HL-60/S4 (cell line): Measurements from ENCODE around the gene SPINDOC.
"Not testable (repeated sequence)": the region's sequence is repeated elsewhere in the genome, so short reads cannot be mapped to it uniquely, and the experiment has no call there.

Source experiments
- in situ Hi-C: fragments of 300-500 bp; cut with MboI; formaldehyde crosslinking; loops from 2 replicates; pipeline ENCODE4 v1.14.3; 2022; ENCODE audit warnings: low sequenced_read_pairs

Gene SPINDOC, protein sequence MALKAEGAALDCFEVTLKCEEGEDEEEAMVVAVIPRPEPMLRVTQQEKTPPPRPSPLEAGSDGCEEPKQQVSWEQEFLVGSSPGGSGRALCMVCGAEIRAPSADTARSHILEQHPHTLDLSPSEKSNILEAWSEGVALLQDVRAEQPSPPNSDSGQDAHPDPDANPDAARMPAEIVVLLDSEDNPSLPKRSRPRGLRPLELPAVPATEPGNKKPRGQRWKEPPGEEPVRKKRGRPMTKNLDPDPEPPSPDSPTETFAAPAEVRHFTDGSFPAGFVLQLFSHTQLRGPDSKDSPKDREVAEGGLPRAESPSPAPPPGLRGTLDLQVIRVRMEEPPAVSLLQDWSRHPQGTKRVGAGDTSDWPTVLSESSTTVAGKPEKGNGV

DNA sequence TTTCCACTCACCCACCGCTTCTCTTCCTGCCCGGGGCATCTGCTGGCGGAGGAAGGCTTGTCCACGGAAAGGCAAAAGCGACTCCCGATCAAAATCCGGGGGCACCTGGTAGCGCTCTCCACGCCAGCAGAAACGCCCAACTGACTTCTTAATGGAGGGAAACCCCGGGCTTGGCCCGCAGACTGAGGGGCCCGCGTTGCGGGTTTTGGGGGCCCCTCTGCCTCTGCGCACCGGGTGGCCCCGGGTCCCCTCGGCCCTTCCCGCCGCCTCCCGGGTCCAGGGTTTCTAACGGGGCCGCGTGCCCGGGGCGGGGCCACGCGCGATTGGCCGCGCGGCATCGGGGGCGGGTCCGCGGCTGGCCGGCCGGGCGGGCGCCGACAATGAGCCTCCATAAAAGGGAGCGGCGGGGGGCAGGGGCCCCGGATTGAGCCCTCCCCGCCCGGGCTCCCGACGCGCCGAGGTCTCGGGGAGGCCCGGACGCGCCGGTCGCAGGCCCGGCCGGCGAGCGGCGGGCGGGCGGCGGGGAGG is at the start of gene SPINDOC:
TSS of gene SPINDOC (plus strand) at position 422 of the 528 bp plus-strand sequence. CDS start 231 bp downstream, outside the sequence.
- in situ Hi-C loops: no loop called here

DNA sequence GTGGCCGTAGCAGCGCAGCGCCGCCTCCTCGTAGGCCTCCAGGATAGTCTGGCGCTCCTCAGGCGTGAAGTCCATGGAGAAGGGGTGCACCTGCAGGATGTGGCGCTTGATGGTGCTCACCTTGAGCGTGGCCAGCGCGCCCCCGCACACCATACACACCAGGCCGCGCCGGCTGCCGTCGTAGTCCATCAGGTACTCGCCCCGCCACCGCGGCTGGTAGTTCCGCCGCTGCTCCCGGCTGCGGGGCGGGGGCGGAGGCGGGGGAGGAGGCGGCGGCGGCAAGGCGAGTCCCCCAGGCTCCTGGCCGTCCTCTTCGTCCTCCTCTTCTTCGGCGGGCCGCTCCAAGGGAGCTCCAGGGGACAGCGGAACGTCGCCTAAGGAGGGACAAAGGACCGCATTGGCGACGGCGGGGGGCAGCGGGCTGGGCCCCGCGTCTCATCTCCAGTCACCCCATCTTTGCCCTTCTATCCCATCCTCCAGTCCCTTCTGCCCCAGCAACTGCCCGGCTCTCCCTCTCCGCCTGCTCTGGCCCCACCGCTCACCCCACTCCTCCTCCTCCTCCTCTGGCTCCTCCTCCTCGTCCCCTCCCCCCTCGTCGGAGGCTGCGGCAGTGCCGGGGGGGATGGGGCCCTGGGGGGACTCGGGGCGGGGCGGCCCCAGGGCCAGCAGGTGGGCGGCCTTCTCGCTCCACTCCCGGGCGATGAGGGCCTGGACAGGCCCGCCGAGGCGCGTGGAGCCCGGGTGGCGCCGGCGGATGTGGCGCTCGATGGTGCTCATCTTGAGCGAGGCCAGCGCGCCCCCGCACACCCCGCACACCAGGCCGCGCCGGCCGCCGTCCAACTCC is 49.5 kb upstream of the SPINDOC start:
- in situ Hi-C loops: no loop called here

DNA sequence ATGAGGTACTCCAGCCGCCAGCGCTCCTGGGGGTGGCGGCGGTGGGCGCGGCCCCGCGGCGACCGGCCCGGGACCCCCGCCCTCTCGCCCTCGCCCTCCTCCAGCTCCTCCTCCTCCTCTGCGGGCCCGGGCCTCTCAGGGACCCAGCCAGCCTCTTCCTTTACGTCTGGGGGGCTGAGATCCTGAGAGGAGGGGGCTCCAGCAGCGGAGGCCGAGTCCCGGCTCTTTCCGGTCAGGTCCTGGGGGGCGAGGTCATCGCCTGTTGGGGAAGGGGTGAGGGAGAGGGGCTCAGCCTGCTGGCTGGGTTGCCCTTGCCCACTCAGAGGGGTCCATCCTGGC is 48.9 kb upstream of the SPINDOC start:
- in situ Hi-C loops: no loop called here

DNA sequence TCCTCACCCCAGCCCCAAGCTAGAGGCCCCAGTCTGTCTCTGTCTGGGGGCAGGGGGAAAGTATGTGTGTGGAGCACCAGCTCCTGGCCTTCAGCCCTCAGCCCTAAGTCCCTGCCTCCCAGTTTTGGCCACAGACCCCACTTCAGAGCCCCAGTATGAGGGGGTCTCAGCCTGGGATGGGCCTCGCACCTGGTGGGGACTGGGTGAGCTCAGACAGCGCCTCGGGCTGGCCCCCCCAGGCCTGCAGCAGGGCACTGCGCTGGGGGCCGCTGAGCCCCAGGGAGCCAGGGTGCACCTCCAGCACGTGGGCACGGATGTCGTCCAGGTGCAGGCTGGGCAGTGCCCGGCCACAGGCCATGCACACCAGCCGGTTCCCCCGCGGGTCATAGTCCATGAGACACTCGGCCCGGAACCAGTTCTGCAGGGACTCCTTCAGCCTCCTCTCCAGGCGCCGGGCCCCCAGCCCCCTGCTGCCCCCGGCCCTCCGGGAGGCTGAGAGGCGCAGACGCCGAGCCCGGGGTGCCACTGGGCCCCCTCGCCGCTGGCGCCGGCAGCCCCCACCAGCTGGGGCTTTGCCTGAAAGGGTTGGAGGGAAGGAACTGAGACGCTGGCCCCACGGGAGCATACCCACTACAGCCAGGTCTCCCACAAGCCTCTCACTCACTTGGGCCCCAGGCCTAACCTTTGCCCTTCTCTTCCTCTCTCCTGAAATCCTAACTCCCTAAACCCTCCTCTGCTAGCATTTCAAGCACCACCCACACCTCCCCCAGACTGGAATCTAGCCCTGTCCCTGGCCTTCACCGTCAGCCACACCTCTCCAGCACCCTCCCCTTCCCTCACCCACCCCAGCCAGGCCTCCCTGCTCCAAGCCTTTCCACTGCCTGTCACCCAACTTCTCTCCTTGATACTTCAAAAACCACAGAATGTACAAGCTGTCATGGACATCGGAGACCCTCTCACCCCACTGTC is 48.3 kb upstream of the SPINDOC start:
- in situ Hi-C loops: no loop called here

DNA sequence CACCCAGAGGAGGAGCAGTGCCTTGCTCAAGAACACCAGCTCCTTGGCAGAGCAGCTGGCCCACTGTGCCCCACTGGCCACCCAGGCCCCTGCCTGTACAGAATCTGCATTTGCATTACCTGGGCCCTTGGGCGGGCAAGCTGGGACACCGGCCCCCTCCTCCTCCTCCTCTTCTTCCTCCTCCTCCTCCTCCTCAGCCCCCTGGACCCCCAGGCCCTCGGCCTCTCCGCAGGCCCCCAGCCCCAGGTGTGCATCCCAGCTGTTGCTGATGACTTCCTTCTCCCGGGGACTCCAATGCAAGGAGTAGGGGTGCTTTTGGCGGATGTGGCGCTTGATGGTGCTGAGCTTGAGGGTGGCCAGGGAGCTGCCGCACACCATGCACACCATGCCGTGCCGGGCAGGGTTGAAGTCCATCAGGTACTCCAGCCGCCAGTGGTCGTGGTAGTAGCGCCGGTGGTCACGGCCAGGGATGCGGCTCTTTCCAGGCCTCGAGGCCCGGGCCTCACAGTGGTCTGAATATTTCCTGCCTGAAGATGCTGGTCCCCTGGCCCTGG is 47.5 kb upstream of the SPINDOC start:
- in situ Hi-C loops: no loop called here

DNA sequence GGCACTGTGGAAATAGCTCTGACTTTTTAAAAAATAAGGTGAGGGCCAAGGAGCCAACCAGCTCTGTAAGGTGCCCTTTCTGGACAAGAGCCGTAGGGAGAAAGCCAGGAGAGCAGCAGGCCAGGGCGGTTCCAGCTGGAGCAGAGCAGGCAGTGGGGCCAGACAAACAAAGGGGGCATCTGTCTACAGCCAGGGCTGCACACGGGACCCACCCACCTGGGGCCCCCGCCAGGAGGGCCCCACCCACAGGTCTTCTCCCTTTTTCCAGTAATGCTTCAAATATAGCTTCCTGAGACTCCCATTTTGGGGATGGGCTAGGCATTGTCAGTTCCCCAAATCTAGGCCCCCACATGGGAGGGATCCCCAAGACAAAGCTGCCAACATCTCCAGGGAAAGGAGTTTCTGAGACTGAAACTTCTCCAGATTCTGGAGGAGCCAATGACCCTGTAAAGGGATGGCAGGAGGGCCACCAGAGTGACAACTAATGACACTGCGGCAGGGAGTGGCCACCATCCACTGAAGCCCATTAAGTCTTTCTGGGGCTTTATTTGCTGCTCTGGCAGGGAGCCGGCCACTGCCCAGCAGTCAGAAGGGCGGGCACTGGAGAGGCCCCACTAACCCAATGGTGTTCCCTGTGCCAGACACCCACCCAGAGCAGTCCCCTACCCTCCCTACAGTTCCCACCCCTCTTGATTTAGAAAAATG is 46.6 kb upstream of the SPINDOC start:
- in situ Hi-C loops: no loop called here

DNA sequence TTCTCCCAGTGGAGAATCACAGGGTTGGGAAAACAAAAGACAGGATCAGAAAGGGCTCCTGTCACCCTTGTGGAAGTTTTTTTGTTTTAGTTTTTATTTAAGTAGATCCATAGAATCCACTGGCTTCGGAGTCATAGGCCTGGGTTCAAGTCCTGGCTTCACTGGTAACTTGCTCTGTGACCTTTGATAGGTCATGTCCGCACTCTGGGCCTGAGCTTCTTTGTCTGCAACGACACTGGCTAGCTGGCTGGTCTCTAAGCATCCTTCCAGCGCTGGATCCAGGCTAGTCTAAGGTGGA is 46.0 kb upstream of the SPINDOC start:
- in situ Hi-C loops: no loop called here

DNA sequence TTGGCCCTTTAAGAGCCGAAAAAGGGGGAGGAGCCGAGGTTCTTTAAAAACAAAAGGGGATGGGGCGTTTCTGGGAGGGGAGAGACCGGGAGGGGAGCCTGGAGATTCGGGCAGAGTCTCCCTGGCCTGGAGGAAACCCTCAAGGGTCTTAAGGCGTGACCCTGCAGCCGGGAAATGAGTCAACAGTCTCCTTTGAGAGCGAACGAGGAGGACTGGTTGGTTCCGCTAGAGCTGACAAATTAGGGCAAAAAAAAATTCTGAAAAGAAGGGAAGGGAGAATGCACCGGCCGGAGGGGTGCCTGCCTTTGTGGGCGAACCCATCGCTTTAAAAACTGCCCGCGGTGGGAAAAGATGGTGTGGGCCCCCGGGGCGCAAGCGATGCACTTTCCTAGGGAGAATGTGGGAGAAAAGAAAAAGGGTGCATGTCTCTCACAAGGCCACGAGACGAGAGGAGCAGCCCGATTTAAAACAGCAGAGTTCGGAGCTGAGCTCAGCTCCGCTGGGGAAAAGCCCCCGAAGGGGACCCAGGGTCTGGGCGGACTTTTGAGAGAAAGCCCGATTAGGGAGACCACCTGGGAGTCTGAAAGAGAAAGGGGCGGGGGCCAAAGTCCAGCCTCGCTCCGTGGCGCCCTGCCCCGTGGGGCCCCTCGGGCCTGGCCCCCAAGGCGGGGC is 45.6 kb upstream of the SPINDOC start:
- in situ Hi-C loops: no loop called here

DNA sequence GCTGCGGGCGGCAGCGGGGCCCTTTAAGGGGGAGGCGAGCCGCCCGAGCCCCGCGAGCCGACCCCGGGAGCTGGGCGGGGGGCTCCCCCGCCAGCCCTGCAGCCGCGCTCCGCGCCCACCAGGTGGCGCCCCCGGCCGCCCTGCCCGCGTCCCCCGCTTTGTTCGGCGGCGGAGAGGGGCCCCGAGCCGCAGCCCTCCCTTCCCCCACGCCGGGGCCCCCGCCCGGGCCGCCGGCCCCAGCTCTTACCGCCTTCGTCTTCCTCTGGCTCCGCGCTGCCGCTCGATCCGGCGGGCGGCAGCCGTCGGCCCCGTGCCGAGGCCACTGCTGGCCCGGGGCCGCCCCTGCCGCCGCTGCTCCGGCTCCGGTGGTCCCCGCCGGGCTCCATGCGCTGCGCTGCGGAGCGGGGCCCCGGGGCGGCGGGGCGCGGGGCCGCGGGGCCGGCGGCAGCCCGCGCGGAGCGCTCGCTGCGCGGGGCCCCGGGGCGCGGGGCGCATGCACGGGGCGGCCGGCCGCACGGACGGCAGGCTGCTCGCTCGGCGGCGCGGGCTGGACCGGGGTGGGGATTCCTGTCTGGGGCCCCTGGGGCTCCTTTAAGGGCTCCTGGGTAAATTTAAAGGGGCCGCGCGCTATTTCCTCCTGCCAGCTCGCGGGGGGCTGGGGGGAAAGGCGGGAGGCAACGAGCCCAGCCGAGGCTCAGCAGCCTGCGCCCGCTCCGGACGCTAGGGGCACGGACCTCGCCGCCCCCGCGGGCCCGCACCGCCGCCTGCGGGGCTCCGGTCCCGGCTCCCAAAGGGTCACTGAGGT is 44.8 kb upstream of the SPINDOC start, which contains the start of gene ZFTA:
TSS of gene ZFTA (minus strand) at position 539 of the 805 bp plus-strand sequence. CDS start at position 386, 153 bp downstream.
- in situ Hi-C loops: no loop called here

DNA sequence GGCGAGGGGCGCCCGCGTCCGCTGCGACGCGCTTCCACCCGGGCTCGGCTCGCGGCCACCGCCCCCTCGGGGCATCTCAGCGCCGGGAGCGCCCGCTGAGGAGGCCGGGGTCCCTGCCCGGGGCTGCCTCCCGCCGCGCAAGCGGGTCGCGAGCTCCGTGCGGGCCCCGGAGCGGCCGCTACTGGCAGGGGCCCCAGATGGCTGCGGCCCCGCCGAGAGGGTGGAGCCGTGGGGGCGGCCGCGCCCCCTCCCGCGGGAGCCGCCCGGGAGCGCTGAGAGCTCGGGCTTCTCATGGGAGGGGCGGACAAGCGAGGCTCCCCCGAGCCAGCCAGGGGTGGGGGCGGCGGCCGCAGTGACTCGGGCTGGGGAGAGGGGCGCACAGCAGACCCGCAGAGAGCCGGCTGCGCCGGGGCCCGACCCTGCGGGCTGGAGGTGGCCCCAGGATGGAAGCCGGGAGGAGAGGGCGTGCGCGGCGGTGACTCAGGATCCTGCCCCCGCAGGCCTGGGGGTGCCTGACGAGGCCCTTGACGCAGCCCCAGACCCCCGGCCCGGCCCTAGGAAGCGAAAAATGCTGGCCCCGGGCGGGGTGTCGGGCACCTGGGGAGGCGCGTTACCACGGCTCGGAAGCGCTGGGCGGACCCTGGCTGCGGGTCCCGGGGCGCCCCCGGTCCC is 44.1 kb upstream of the SPINDOC start:
- in situ Hi-C loops: no loop called here

DNA sequence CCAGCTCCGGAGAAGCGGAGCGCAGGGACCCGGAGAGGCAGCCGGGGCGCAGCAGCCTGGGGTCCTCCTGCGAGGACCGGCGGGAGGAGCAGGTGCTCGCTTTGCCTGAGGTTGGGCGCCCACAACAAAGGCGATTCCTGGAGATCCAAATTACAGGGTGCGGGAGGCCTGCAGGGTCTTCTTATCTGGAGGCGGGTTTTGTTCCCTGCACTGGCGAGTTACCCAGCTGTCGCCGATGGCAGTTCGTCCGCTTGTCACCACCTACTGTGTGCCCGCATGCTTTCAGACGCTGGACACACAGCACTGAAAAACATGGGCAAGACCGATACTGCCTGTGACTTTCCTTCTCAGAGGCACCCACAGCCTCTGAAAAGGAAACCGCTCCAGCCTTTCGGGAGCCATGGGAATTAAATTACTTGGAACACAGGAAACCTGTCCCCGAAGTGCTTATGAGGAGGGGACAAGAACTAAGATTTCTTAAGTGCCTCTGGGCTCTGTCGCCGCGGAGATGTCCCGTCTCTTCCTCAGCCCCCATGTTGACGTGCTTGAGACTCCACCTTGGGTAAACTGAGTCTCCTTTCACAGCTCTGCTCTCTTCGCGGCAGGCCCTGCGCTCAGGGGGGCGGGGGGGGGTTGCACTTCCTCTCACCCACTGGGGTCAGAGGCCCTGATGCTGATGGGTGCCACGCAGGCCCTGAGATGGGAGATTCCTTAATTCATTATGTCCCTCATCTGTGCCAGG is 43.4 kb upstream of the SPINDOC start:
- in situ Hi-C loops: no loop called here

DNA sequence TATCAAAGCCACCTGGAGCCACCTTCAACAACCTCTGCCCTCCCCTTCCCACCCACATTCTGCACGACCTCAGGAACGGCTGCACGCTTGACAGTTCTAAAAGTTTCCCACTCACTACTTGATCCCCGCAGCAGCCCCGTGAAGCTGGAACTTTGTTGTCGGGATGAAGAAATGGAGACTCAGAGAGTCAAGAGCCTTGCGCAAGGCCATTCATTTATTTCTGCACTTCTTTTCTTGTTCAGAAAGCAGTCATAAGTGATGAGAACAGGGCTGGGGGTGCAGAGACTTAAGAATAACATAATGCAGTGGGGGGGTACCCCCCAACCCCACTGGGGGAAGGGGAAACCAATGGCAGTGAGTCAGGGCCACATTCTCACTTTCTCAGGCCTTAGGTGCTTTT is 42.5 kb upstream of the SPINDOC start:
- in situ Hi-C loops: no loop called here

DNA sequence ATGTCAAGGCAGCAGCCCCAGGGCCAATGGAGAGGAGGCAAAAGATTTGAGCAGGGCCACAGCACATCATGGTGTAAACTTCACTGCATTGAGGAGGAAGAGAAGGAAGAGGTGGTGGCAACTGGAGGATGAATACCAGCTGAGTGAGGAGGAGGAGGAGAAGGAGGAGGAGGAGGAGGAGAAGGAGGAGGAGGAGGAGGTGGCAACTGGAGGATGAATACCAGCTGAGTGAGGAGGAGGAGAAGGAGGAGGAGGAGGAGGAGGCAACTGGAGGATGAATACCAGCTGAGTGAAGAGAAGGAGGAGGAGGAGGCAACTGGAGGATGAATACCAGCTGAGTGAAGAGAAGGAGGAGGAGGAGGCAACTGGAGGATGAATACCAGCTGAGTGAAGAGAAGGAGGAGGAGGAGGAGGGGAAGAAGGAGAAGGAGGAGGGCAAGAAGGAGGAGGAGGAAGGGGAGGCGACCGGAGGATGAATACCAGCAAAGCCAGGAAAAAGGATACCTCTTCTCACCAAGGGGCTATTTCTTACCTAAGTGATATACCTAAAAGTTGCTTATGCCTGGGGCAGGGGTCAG is 41.4 kb upstream of the SPINDOC start:
- in situ Hi-C loops: not testable (repeated sequence)

DNA sequence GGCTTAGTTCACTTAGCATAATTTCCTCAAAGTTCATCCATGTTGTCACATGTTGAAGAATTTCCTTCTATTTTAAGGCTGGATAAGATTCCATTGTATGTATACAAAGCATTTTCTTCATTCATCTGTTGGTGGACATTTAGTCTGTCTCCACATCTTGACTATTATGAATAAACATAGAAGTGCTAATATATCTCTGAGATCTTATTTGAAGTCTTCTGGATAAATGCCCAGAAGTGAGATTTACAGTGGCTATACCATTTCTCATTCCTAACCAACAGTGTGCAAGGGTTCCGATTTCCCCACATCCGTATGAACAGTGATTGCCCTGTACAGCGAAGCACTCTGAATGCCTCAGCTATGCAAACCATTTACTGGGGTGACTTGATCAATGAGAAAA is 38.1 kb upstream of the SPINDOC start:
- in situ Hi-C loops: no loop called here

DNA sequence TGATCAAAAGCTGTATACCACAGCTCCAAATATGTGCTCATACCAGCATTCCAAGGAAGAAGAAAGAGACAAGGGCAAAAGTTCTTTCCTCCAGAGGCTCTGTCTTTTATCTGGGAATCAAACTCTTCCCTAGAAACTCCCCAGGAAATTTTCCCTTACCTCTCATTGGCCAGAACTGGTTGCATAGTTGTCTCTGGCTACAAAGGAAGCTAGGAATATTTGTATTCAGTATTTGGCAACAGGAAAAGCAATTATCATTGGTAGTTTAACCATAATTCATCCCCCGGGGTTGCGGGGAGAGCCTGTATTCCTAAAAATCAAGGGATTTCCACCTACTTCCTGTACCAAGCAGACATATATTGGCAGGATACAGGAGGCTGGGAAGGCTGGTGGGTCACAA is 34.2 kb upstream of the SPINDOC start:
- in situ Hi-C loops: no loop called here

DNA sequence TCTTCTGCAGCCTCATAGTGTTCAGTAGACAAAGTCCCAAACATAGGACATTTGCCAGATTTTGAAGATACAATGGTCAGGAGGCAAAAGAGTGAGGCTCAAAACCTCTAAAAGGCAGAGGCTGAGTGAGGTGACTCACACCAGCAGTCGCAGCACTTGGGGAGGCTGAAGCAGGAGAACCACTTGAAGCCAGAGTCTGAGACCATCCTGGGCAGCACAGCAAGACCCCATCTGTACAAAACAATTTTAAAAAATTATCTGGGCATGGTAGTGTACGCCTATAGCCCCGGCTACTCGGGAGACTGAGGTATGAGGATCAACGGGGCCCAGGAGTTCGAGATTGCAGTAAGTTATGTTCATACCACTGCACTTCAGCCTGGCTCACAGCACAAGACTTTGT is 30.5 kb upstream of the SPINDOC start:
- in situ Hi-C loops: no loop called here
